NCI-H82 (cell line): ENCODE results near the gene RNF126.
"Not testable (repeated sequence)": the region's sequence is repeated elsewhere in the genome, so short reads cannot be mapped to it uniquely, and the experiment has no call there.

ENCODE experiments used
- DNase-seq: peaks from one replicate; lab custom pipeline; 2025; lab: John Stamatoyannopoulos, UW

The RNF126 gene

GRCh38 chr19:662962-663681 is at the start of gene RNF126:
RNF126 (minus strand) TSS chr19:663214; CDS start chr19:663121, 93 bp downstream.
- peak; percentile 88 for DNase-seq

GRCh38 chr19:711254-711653 is 48.2 kb upstream of the RNF126 start:
- peak; percentile 57 for DNase-seq

- no peak for DNase-seq
Measured at GRCh38 chr19:710767-711166, 47.8 kb upstream of the RNF126 start.

- no peak for DNase-seq
Measured at GRCh38 chr19:709965-710571, 47.1 kb upstream of the RNF126 start.

GRCh38 chr19:709196-709964 is 46.4 kb upstream of the RNF126 start:
- no peak for DNase-seq

GRCh38 chr19:708154-709143 is 45.4 kb upstream of the RNF126 start, which contains the start of gene PALM:
PALM (plus strand) TSS chr19:708935; CDS start chr19:709147, 212 bp downstream.
- no peak for DNase-seq

- no peak for DNase-seq
Measured at GRCh38 chr19:704447-704741, 41.4 kb upstream of the RNF126 start.

GRCh38 chr19:703651-704446 is 40.8 kb upstream of the RNF126 start:
- DNase-seq = peak; percentile 48

GRCh38 chr19:703329-703650 is 40.3 kb upstream of the RNF126 start:
- DNase-seq = no peak

- DNase-seq = not testable (repeated sequence)
Measured at GRCh38 chr19:702847-703246, 39.8 kb upstream of the RNF126 start.

- peak; percentile 33 for DNase-seq
Measured at GRCh38 chr19:699885-700284, 36.9 kb upstream of the RNF126 start.

GRCh38 chr19:698529-698928 is 35.5 kb upstream of the RNF126 start:
- DNase-seq = not testable (repeated sequence)

- no peak for DNase-seq
Measured at GRCh38 chr19:695352-695949, 32.4 kb upstream of the RNF126 start, which contains the start of gene PRSS57. PRSS57 (minus strand) TSS chr19:695452; CDS start chr19:695430, 22 bp downstream.

GRCh38 chr19:694481-695351 is 31.7 kb upstream of the RNF126 start:
- no peak for DNase-seq

- no peak for DNase-seq
Measured at GRCh38 chr19:690203-690602, 27.2 kb upstream of the RNF126 start.

- no peak for DNase-seq
Measured at GRCh38 chr19:688992-689391, 26.0 kb upstream of the RNF126 start.

GRCh38 chr19:688214-688613 is 25.2 kb upstream of the RNF126 start:
- DNase-seq = no peak

- DNase-seq = no peak
Measured at GRCh38 chr19:687569-688166, 24.7 kb upstream of the RNF126 start.

- DNase-seq = no peak
Measured at GRCh38 chr19:686589-687297, 23.7 kb upstream of the RNF126 start.
